Endothelial cell of umbilical vein (primary cell): ENCODE measurements around the gene SPOPL. TPM values are rescaled to one million over a fixed set of nuclear protein-coding genes. Genes with fewer than 3 reads are reported as not detected.

Experiments used
- BruUV-seq: library from RNA; stranded (reverse); fragments of 400-500 nt; replicated peaks from 2 replicates; lab custom pipeline; 2021; lab: Mats Ljungman, UMichigan
- CTCF ChIA-PET: fragments of 300-600, 350-600 bp; sonication (Branson Sonifier 250); formaldehyde crosslinking; loops from one replicate; lab custom pipeline; 2021; ENCODE audit warnings: antibody characterized with exemption, inconsistent platforms; lab: Charles Lee
- POLR2A ChIA-PET: fragments of 300-600, 350-600 bp; sonication (Branson Sonifier 250); formaldehyde crosslinking; loops from one replicate; lab custom pipeline; 2021; ENCODE audit warnings: antibody characterized with exemption, inconsistent platforms; lab: Charles Lee
- DNase-seq: peaks from one replicate; pipeline ENCODE4 v3.0.0-alpha.2; 2011; ENCODE audit warnings: low read depth, low spot score
- FAIRE-seq: peaks from 2 replicates; lab custom pipeline; 2011; peaks lifted over from hg19 to GRCh38; lab: Jason Lieb, UNC
- H2AFZ ChIP-seq: 2 replicates; pipeline ENCODE4 v1.6.0; 2012; ENCODE audit warnings: low read depth, low read length, control low read depth, inconsistent platforms
- H3K27ac ChIP-seq: 2 replicates; pipeline ENCODE4 v1.5.1; 2011; ENCODE audit warnings: low read depth, mild to moderate bottlenecking, control low read depth, low read length, moderate library complexity; ENCODE audit not compliant: insufficient read depth
- H3K27me3 ChIP-seq, 2 experiments: 2 replicates each; pipeline versions ENCODE4 v1.6.0 to v1.6.1; 2011; ENCODE audit warnings: low read length in 2 of 2, mixed read lengths in 1 of 2; ENCODE audit not compliant: control insufficient read depth in 2 of 2, insufficient read depth in 2 of 2
- H3K36me3 ChIP-seq, 2 experiments: 2 replicates in 1 of 2; 3 replicates in 1 of 2; pipeline ENCODE4 v1.5.1; 2011; ENCODE audit warnings: low read length in 2 of 2, mild to moderate bottlenecking in 1 of 2, moderate library complexity in 1 of 2; ENCODE audit not compliant: control insufficient read depth in 2 of 2, insufficient read depth in 2 of 2; ENCODE audit errors: extremely low read depth in 1 of 2
- H3K4me1 ChIP-seq: 3 replicates; pipeline ENCODE4 v1.5.1; 2011; ENCODE audit warnings: mild to moderate bottlenecking, low read length; ENCODE audit not compliant: control insufficient read depth, insufficient read depth; ENCODE audit errors: extremely low read depth
- H3K4me2 ChIP-seq: 2 replicates; pipeline ENCODE4 v1.6.1; 2011; ENCODE audit warnings: low read length, control low read depth, mixed read lengths; ENCODE audit not compliant: insufficient read depth
- H3K4me3 ChIP-seq, 3 experiments: fragments of 200-600 bp in 1 of 3; sonication (generic), shearing (Covaris generic) in 1 of 3; replicated peaks in 1 of 3; 2 replicates each; pipeline ENCODE4 v1.5.1; 2011 to 2016; ENCODE audit warnings: control low read depth in 3 of 3, low read length in 3 of 3, mild to moderate bottlenecking in 2 of 3, inconsistent platforms in 1 of 3, low read depth in 1 of 3, moderate library complexity in 1 of 3; ENCODE audit not compliant: insufficient read depth in 1 of 3
- H3K79me2 ChIP-seq: 2 replicates; pipeline ENCODE4 v1.6.0; 2012; ENCODE audit warnings: low read length, inconsistent platforms; ENCODE audit not compliant: control insufficient read depth, insufficient read depth
- H3K9ac ChIP-seq: replicated peaks from 2 replicates; pipeline ENCODE3; 2011; ENCODE audit warnings: low read length, control low read depth; ENCODE audit not compliant: insufficient read depth; ENCODE audit errors: extremely low read depth
- H3K9me1 ChIP-seq: replicated peaks from 3 replicates; pipeline ENCODE4 v1.6.0; 2011; ENCODE audit warnings: mild to moderate bottlenecking, low read length; ENCODE audit not compliant: control insufficient read depth, insufficient read depth; ENCODE audit errors: extremely low read depth
- H3K9me3 ChIP-seq: replicated peaks from 2 replicates; pipeline ENCODE4 v1.5.1; 2012; ENCODE audit warnings: low read length, inconsistent platforms; ENCODE audit not compliant: control insufficient read depth, insufficient read depth
- H4K20me1 ChIP-seq: replicated peaks from 2 replicates; pipeline ENCODE3; 2011; ENCODE audit warnings: mild to moderate bottlenecking, low read length; ENCODE audit not compliant: control insufficient read depth, insufficient read depth; ENCODE audit errors: extremely low read depth
- EZH2 ChIP-seq: IDR thresholded peaks from 2 replicates; pipeline ENCODE4 v1.6.1; 2012; ENCODE audit warnings: borderline replicate concordance, low read depth, mild to moderate bottlenecking, moderate library complexity, low read length, inconsistent platforms; ENCODE audit not compliant: severe bottlenecking
- FOS ChIP-seq: IDR thresholded peaks from 2 replicates; pipeline ENCODE4 v1.6.1; 2011; ENCODE audit warnings: mild to moderate bottlenecking, low read length, moderate library complexity, borderline replicate concordance; ENCODE audit not compliant: insufficient read depth
- GATA2 ChIP-seq: IDR thresholded peaks from 2 replicates; pipeline ENCODE4 v1.7.0; 2011; ENCODE audit warnings: low read depth, mild to moderate bottlenecking, moderate library complexity, mixed read lengths, low read length; ENCODE audit not compliant: insufficient read length, insufficient read depth
- JUN ChIP-seq: IDR thresholded peaks from 2 replicates; pipeline ENCODE4 v1.6.1; 2011; ENCODE audit warnings: borderline replicate concordance, low read depth; ENCODE audit not compliant: insufficient read length, insufficient read depth
- MYC ChIP-seq: IDR thresholded peaks from one replicate; pipeline ENCODE4 v1.6.1; 2011; ENCODE audit warnings: mild to moderate bottlenecking, low read depth, low read length
- POLR2A ChIP-seq: IDR thresholded peaks from 2 replicates; pipeline ENCODE4 v1.6.1; 2012; ENCODE audit warnings: low read depth, mild to moderate bottlenecking, control low read depth, low read length
- POLR2AphosphoS5 ChIP-seq: IDR thresholded peaks from 2 replicates; pipeline ENCODE4 v1.6.1; 2012; ENCODE audit warnings: low read depth, mild to moderate bottlenecking, control low read depth, low read length, moderate library complexity; ENCODE audit not compliant: insufficient read depth
- dilution Hi-C: fragments of 300-500 bp; cut with MboI; formaldehyde crosslinking; loops from one replicate; pipeline ENCODE4 v1.15.0; 2019; ENCODE audit warnings: low sequenced_read_pairs; ENCODE audit not compliant: extremely low pct_ligation_motif_present
- intact Hi-C: fragments of 100-400 bp; cut with micrococcal nuclease; formaldehyde crosslinking; loops from one replicate; pipeline ENCODE4 v1.10.0; 2022
- polyA plus RNA-seq, 4 experiments: library from polyadenylated mRNA; depleted of rRNA in 3 of 4; stranded (reverse) in 3 of 4; unstranded in 1 of 4; fragments of >200 nt; gene quantifications; 2 replicates each; pipeline versions ENCODE4 v1.2.1 to v1.2.3, GENCODE V29; 2011 to 2012; ENCODE audit warnings: missing spikeins in 1 of 4
- total RNA-seq: library from RNA; stranded (reverse); gene quantifications from 2 replicates; pipeline ENCODE4 v1.2.3, GENCODE V29; 2021
- TF ChIP-seq, protein P1 (sequence below): IDR thresholded peaks from 2 replicates; pipeline ENCODE4 v1.6.1; 2011; ENCODE audit not compliant: insufficient read depth, insufficient read length
- TF ChIP-seq, protein P2 (sequence below), 2 donors: IDR thresholded peaks; 1 replicate in 1 of 2; 2 replicates in 1 of 2; pipeline ENCODE4 v1.5.1; 2011; ENCODE audit warnings: low read length in 2 of 2, mild to moderate bottlenecking in 2 of 2, moderate library complexity in 2 of 2, control low read depth in 1 of 2, inconsistent platforms in 1 of 2, low read depth in 1 of 2; ENCODE audit not compliant: insufficient read depth in 1 of 2; ENCODE audit errors: extremely low read depth in 1 of 2

Gene SPOPL
- total and polyA plus RNA-seq, 2 donors (not counting 3 experiments of a cell fraction or from before 2014, with no cell fraction given), result 3.1 to 17.4 TPM

DNA sequence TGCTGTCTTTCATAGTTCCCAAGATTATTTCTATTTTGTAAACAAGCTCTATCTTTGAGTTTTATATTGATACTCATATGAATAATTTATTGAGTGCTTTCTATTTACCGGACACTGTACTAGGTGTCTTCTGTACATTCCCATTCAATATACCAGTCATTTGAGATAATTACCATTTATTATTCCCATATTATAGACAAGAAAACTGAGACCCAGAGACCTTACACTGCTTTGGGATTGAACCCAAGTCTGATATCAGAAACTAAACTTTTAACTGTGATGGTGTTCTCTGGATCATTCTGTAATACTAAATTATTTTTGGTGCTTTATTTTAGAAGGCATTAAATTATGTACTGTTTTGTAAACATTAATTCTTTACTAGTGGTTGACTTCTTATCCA is 17.3 kb downstream of the SPOPL start:
- no peak overlapping the region for H3K4me3 ChIP-seq
- no peak overlapping the region for H3K4me2 ChIP-seq
- CTCF ChIA-PET, result no interaction called here
- DNase-seq, result no peak
- no peaks in the 10 kb centered on the region for H3K9me3 ChIP-seq
- no peaks in the 10 kb centered on the region for H3K4me1 ChIP-seq
- dilution Hi-C loops (no loop called here), intact Hi-C loops (no loop called here)
- H2AFZ ChIP-seq, result no peak overlapping the region
- H3K9me1 ChIP-seq, result no peaks in the 10 kb centered on the region
- FAIRE-seq, result no peak
- H3K79me2 ChIP-seq, result peaks cover 48% of the 10 kb centered on the region
- peaks cover 7% of the 10 kb centered on the region for H4K20me1 ChIP-seq
- no peak overlapping the region for H3K27ac ChIP-seq
- H3K36me3 ChIP-seq, result no peaks in the 10 kb centered on the region
- BruUV-seq, result no TSS peak
- no peak overlapping the region for H3K9ac ChIP-seq
- TF ChIP-seq, protein P1, sequence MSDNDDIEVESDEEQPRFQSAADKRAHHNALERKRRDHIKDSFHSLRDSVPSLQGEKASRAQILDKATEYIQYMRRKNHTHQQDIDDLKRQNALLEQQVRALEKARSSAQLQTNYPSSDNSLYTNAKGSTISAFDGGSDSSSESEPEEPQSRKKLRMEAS, result no peak
- TF ChIP-seq POLR2A (no peak), GATA2 (no peak), POLR2AphosphoS5 (no peak), JUN (no peak), FOS (no peak), MYC (no peak), EZH2 (no peak)
- TF ChIP-seq, protein P2, sequence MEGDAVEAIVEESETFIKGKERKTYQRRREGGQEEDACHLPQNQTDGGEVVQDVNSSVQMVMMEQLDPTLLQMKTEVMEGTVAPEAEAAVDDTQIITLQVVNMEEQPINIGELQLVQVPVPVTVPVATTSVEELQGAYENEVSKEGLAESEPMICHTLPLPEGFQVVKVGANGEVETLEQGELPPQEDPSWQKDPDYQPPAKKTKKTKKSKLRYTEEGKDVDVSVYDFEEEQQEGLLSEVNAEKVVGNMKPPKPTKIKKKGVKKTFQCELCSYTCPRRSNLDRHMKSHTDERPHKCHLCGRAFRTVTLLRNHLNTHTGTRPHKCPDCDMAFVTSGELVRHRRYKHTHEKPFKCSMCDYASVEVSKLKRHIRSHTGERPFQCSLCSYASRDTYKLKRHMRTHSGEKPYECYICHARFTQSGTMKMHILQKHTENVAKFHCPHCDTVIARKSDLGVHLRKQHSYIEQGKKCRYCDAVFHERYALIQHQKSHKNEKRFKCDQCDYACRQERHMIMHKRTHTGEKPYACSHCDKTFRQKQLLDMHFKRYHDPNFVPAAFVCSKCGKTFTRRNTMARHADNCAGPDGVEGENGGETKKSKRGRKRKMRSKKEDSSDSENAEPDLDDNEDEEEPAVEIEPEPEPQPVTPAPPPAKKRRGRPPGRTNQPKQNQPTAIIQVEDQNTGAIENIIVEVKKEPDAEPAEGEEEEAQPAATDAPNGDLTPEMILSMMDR (IDR thresholded peaks at IDR 0.05; ENCODE audit: extremely low read depth in 1 of 2, insufficient read depth in 1 of 2, low read depth in 1 of 2, low read length in 2 of 2), result no peak
- no peaks in the 10 kb centered on the region for H3K27me3 ChIP-seq
- POLR2A ChIA-PET, result no interaction called here
